Chondrocyte (in vitro differentiated cells): Measurements from ENCODE around the gene MYO1G. TPM values are rescaled to one million over a fixed set of nuclear protein-coding genes. Genes with fewer than 3 reads are reported as not detected.

Source experiments
- DNase-seq: peaks from one replicate; pipeline ENCODE4 v3.0.0; 2021; ENCODE audit warnings: mixed read lengths, low spot score
- H3K27ac Mint-ChIP-seq: one replicate; pipeline ENCODE4 v1.8.0; 2021; ENCODE audit warnings: mild to moderate bottlenecking, moderate library complexity, mixed read lengths; ENCODE audit not compliant: unreplicated experiment
- H3K27me3 Mint-ChIP-seq: 2 replicates; pipeline ENCODE4 v1.8.0; 2021; ENCODE audit warnings: low read depth, mixed read lengths
- H3K36me3 Mint-ChIP-seq: 2 replicates; pipeline ENCODE4 v1.8.0; 2021; ENCODE audit warnings: low read depth, mixed read lengths
- H3K4me1 Mint-ChIP-seq: 2 replicates; pipeline ENCODE4 v1.8.0; 2021; ENCODE audit warnings: low read depth, mild to moderate bottlenecking, mixed read lengths
- H3K4me3 Mint-ChIP-seq: one replicate; pipeline ENCODE4 v1.8.0; 2021; ENCODE audit warnings: mild to moderate bottlenecking, moderate library complexity, mixed read lengths; ENCODE audit not compliant: unreplicated experiment
- H3K9me3 Mint-ChIP-seq: 2 replicates; pipeline ENCODE4 v1.8.0; 2021; ENCODE audit warnings: low read depth, mixed read lengths
- CTCF ChIP-seq: fragments of 200-600 bp; sonication (generic); IDR thresholded peaks from 2 replicates; pipeline ENCODE4 v1.5.0; 2021; ENCODE audit warnings: antibody characterized with exemption, mild to moderate bottlenecking, moderate library complexity
- total RNA-seq: library from RNA; stranded (reverse); gene quantifications from 3 replicates; pipeline ENCODE4 v1.2.1, GENCODE V29; 2021

The MYO1G gene
- total RNA-seq, 1 donor from 2014 or later = 0.05 TPM

DNA sequence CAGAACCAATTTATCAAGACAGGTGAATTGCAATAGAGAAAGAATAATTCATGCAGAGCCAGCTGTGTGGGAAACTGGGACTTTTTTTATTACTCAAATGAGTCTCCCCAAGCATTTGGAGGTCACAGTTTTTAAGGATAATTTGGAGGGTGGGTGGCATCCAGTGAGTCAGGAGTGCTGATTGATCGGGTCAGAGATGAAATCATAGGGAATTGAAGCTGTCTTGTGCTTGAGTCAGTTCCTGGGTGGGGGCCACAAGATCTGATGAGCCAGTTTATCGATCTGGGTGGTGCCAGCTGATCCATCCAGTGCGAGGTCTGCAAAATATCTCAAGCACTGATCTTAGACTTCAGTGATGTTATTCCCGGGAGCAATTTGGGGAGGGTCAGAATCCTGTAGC, 9.9 kb upstream of the MYO1G start:
- Mint-ChIP-seq H3K36me3 (peaks cover 13% of the 10 kb centered on the region), H3K9me3 (no peaks in the 10 kb centered on the region), H3K4me3 (no peak overlapping the region), H3K4me1 (peaks cover 43% of the 10 kb centered on the region), H3K27ac (no peak overlapping the region), H3K27me3 (no peaks in the 10 kb centered on the region)
- TF ChIP-seq CTCF = no peak
- no peak for DNase-seq

DNA sequence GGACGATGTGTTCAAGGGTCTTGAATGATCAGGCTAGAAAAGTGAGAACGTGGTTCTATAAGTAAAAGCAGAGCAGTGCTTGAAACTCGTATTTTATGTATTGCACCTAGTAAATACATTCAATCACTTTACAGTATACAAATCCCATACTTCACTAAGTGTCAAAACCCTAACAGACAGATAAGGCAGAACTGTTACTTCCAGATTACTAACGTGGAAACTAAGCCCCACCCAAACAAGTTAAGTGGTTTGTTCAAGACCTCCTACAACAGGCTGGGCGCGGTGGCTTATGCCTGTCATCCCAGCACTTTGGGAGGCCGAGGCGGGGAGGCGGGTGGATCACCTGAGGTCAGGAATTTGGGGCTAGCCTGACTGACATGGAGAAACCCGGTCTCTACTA, 9.2 kb upstream of the MYO1G start:
- TF ChIP-seq CTCF = no peak
- Mint-ChIP-seq H3K9me3 (no peaks in the 10 kb centered on the region), H3K36me3 (peaks cover 18% of the 10 kb centered on the region), H3K4me3 (no peak overlapping the region), H3K27me3 (no peaks in the 10 kb centered on the region), H3K4me1 (peaks cover 43% of the 10 kb centered on the region), H3K27ac (no peak overlapping the region)
- no peak for DNase-seq

DNA sequence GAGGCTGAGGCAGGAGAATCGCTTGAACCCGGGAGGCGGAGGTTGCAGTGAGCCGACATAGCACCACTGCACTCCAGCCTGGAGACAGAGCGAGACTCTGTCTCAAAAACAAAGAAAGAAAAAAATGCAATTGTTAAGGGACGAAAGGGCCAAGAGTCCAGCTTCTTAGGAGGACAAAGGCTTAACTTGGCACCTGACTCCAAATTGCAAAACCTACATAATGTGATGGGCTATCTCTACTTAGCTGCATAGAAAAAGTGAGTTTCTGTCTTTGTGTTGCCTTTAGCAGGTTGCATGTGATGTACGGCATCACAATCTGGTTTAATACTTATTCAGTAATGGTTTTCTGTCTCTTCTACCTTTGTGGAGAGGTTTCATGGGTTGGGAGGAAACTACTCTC, 8.6 kb upstream of the MYO1G start:
- no peak for DNase-seq
- H3K27ac Mint-ChIP-seq = peak overlapping the region; percentile 98

GRCh38 chr7:44986218-44987053, 7.6 kb upstream of the MYO1G start:
- Mint-ChIP-seq H3K4me1 (peaks cover 43% of the 10 kb centered on the region), H3K27me3 (no peaks in the 10 kb centered on the region), H3K27ac (peak overlapping the region; percentile 98), H3K4me3 (peak overlapping the region; percentile 89), H3K9me3 (no peaks in the 10 kb centered on the region), H3K36me3 (peaks cover 22% of the 10 kb centered on the region)
- no peak for TF ChIP-seq CTCF
- DNase-seq = peak; percentile 97

More for the DNA sequence above, 8.6 kb upstream of the MYO1G start:
- Mint-ChIP-seq H3K27me3 (no peaks in the 10 kb centered on the region), H3K4me1 (peaks cover 43% of the 10 kb centered on the region), H3K36me3 (peaks cover 21% of the 10 kb centered on the region), H3K4me3 (peak overlapping the region; percentile 89), H3K9me3 (no peaks in the 10 kb centered on the region)
- TF ChIP-seq CTCF = no peak

DNA sequence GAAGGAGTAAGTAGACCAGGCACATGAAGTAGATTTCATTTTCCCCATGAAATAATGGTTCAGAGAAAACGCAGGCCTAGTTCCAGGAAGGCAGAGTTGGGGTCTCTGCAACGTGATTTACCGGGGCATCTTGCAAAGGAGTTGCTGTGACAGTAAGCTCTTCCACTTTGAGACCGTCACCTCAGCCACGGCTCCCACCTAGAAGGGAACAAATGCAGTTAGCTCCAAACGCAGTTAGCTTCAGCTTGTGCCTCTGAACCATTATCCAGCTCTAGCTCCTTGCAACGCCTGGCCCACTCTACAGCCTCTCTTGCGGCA, 7.0 kb upstream of the MYO1G start:
- H3K27ac Mint-ChIP-seq = peak overlapping the region; percentile 98
- TF ChIP-seq CTCF = no peak
- no peaks in the 10 kb centered on the region for H3K27me3 Mint-ChIP-seq
- H3K36me3 Mint-ChIP-seq = peaks cover 22% of the 10 kb centered on the region
- H3K4me1 Mint-ChIP-seq = peaks cover 46% of the 10 kb centered on the region
- H3K4me3 Mint-ChIP-seq = peak overlapping the region; percentile 89
- H3K9me3 Mint-ChIP-seq = no peaks in the 10 kb centered on the region
- DNase-seq = no peak
